Muscle of arm (tissue), 12 donors: ENCODE data around the gene CACNA1E. TPM values are rescaled to one million over a fixed set of nuclear protein-coding genes. Genes with fewer than 3 reads are reported as not detected.
"Not testable (repeated sequence)": the region's sequence is repeated elsewhere in the genome, so short reads cannot be mapped to it uniquely, and the experiment has no call there.

Experiments
- DNase-seq: peaks from one replicate; pipeline ENCODE4 v3.0.0-alpha.2; 2013
- polyA plus RNA-seq, 12 donors: library from polyadenylated mRNA; unstranded; fragments of 120-200 nt; gene quantifications; one replicate each; pipeline ENCODE4 v1.2.1, GENCODE V29; 2013; ENCODE audit not compliant: insufficient read length in 12 of 12

CACNA1E gene
- polyA plus RNA-seq, 12 donors, result 0.13 to 3.0 (median 0.42) TPM; not detected in 1

DNA sequence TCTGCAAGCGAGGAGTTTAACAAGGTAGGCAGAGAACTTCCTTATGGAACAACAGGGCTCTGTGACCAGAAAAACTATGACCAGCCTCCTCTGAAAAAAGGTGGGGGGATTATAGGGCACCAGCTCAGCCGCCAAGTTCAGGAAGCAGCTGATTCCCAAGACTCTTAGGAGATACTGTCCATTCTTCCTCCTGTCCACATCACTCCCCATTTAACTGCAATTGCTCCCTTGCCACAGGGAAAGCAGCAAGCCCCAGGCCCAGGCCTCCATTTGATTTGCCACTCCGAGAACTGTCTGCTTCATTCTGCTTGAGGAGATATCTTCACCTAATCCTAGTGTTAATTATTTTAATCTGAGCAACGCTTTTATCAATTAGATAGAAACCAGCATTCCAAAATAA lies 323.9 kb downstream of the CACNA1E start:
- DNase-seq, result no peak

DNA sequence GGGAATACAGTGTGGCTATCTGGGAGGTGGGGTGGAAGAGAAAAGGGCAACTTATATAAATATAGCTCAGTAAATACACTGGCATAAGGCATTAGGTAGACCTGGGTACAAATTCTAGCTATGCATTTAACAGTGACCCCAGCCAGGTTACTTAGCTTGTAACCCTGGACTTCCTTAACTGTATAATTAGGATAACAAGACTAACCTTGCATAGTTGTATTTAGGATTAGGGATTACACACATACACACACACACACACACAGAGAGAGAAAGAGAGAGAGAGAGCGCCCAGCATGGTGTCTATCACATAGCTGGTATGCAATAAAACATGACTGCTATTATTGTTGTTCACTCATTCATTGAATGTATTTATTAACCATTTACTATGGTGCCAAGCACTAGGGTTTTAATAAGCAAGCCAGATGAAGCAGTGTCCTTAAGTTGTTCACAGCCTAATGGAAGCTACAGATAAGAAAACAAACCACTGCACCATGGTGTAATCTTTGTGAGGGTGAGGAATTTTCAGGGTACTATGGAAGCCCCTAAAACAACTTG lies 326.8 kb downstream of the CACNA1E start:
- DNase-seq, result no peak

DNA sequence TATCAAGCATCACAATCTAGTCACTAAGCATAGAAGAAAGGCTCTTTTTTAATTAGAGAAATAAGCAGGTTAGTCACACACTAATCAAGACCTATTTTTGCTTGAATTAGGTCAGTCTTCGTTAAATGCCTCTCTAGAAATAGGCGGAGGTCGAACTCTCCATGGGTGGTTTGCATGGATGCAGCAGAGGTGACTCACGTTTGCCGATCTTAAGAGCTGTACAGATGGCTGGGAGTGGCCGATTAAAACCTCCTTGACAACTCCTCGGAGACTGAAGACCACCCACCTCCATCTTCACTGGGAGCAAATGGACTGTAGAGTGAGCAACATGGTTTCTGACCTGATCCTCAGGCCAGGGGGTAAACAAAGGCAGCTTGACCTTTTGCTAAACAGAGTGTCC lies 328.9 kb downstream of the CACNA1E start:
- DNase-seq, result peak; percentile 1

DNA sequence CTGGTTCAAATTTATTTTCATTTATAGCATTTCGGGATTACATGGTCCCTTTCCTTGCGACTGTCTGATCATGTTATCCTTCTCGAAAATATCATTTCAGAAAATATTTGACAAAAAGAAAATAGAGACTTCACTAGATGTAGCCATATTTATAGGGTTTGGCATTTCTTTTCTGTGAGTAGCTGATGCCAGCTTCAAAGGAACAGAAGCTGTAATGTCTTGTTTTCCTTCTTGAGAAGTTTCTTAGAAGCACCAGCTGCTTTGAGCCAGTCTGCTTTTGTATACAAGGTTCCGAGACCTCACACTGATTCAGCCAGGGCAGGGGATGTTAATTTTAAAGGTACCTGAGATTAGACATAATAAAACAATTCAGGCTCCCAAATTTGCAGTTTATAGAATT lies 329.9 kb downstream of the CACNA1E start:
- no peak for DNase-seq

DNA sequence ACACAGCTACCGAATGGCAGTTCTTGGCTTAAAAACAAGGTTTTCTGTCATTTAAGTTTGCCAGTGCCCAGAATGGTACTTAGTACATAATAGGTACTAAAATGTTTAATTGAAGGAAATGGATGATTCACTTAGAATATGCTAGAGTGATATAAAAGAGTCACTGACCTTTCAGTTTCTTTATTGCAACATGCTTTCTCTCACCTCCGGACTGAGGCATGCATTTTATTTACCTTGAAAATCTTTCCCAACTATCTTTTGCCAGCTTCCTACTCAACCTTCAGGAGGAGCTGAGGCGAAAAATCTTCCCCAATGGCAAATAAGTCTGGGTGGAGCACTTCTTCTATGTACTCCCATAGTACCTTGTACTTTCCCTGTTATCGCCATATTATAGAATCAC lies 333.3 kb downstream of the CACNA1E start:
- no peak for DNase-seq

- DNase-seq, result no peak
Observed at GRCh38 chr1:181817091-181817490, 333.8 kb downstream of the CACNA1E start.

- no peak for DNase-seq
Observed at GRCh38 chr1:181818459-181818858, 335.1 kb downstream of the CACNA1E start.

- no peak for DNase-seq
Observed at GRCh38 chr1:181818943-181819342, 335.6 kb downstream of the CACNA1E start.

- no peak for DNase-seq
Observed at GRCh38 chr1:181821701-181822100, 338.4 kb downstream of the CACNA1E start.

- not testable (repeated sequence) for DNase-seq
Observed at GRCh38 chr1:181832173-181832880, 349.0 kb downstream of the CACNA1E start.

DNA sequence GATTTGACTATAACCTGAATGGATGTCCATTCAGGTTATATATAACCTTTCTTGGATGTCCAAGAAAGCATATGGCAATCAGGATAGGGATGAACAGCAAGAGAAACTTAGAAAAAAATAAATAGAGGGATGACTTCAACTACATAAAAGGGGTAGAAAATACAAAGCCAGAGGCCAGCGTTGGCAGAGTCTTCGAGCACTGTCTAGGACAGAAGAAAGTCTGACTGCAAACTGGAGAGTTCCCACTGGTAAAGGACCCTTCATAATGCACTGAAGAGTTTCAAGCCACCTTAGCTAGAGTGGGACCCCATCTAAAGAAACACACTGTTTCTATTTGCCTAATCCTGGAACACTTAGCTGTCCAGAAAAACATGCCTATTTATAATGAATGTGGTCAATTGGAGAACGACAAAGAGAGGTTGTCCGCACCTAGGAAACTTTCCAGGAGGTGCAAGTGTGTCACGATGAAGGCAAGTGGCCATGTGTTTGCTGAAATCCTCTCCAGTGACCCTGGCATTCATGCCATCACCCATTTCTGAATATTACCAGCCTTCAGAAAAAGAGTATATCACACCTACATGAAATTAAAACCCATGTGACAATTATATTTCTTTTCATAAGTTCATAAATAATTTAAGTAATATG lies 362.8 kb downstream of the CACNA1E start:
- no peak for DNase-seq

DNA sequence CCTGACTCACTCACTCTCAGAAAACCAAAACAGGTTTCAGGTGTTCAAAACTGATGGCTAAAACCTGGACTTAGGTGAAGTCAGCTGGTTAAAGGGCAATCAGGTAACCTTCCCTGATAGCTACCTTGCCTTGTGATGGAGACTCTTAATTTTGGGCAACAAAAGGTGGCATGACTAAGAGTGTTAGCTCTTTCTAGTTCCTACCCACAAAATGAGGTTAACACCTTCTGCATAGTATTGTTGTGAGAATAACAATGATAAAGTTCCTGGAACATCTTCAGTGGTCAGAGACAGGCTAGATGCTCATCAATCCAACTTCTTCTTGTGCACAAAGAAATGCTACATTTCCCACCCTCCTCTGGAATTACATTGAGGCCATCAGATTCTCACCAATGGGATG lies 363.4 kb downstream of the CACNA1E start:
- no peak for DNase-seq

- no peak for DNase-seq
Observed at GRCh38 chr1:181849071-181849470, 365.8 kb downstream of the CACNA1E start.

GRCh38 chr1:181854212-181854611 lies 370.9 kb downstream of the CACNA1E start:
- not testable (repeated sequence) for DNase-seq

DNA sequence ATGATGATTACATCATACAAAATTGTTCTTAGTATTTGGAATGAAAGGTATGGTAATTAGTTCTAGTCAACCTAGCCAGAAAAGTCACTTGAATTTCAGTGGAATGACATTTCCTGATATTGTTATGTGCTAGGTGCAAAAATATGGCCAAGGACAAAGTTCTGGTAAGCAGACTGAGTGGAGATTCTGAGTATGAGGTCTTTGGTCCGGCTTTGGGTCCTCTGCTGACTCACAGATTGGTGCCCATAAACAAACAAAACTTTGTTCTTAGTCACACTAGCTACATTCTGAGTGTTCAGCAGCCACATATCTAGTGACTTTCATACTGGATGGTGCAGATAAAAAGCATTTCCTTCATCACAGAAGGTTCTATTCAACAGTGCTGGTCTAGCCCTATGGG lies 372.1 kb downstream of the CACNA1E start:
- DNase-seq, result no peak
